Ramos (cell line): ENCODE data around the gene PRKCE.

Experiments
- in situ Hi-C: fragments of 300-500 bp; cut with MboI; formaldehyde crosslinking; loops from one replicate; pipeline ENCODE4 v1.14.3; 2022; ENCODE audit warnings: low sequenced_read_pairs; ENCODE audit not compliant: unreplicated experiment

The PRKCE gene

DNA sequence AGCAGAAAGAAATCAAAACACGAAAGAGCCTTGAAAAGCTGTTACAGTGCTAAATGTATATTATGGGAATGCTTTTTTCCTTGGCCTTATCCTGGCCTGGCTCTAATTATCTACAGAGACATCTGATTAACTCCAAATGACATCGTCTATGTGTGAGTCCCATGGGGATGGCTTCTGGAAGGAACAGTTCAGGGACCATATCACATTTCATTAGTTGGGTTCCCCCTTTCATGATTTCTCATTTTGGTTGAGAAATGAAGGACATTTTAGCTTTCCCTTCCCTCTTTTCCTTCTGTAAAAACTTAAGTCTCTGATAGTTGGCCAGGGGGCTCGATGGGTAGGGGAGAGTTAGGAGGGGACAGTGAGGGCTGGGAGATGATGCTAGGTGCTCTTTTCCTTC, 116.7 kb downstream of the PRKCE start:
- in situ Hi-C loops: no loop called here

DNA sequence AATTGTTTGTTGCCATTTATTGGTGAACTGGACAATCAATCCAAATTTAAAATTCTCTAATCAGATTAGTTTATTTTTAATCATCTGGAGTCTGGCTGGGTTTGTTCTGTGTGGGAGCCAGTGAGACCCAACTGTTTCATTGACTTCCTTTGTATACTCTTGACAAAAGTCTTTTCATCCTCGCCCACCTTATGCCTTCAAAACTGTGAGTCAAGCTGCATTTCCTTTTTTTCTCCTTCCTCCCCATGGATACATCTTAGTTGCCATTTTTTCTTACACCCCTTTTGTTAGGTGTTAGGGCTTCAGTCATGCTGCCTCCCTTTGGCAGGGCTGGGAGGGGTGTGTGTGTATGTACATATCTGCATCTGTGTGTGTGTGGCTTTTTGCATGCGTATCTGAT, 117.6 kb downstream of the PRKCE start:
- in situ Hi-C loops: no loop called here

DNA sequence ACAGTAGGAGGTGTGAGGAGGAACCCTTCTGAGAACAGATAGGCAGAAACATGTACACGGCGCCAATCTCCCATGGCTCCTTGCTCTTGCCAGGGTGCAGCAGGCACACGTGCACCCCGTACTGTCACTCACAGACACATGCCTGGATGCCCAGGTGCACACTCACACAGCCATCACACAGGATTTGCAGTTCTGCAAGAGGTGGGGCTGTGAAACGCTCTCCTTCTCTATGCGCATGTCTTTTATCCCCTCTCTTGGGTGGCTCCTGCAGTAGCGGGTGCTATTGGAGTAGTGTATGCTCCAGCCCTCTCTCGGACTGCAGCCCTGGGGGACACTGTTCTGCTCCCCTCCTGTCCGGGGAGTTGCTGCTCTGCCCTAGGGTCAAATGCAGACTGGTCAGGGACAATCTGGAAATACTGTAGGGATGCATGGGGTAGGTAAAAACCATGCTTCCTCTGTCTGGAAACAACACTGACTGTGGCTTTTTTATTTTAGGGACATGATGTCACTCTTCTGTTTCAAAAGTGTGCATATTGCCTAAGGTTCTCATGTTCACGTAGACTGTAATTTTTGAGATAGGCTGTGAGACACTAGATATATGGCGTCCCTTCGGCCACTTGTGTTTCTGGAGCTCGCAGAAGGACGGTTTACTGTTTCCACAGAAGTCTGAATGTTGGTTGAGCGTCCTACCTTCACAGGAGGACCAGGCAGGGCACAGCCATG, 118.5 kb downstream of the PRKCE start:
- in situ Hi-C loops: no loop called here

DNA sequence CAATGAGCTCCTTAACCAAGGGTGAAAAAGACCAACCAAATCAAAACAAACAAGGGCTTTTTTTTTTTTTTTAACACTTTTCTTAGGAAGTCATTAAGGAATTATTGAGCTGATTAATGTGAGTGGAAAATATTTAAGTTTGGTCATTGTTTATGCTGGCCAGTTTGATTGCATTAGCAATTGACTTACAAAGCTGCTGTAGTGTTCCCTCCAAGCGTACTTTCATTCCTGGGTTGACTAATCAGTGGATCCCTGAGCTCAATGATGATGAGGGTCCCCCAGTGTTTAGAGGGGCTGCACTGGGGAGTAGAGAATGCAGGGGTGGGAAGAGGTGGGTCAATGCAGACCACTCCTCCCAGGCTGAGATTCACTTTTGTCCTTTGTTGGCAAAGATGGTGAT, 119.3 kb downstream of the PRKCE start:
- in situ Hi-C loops: no loop called here

- in situ Hi-C loops: no loop called here
Observed at GRCh38 chr2:45771261-45771660, 119.8 kb downstream of the PRKCE start.

DNA sequence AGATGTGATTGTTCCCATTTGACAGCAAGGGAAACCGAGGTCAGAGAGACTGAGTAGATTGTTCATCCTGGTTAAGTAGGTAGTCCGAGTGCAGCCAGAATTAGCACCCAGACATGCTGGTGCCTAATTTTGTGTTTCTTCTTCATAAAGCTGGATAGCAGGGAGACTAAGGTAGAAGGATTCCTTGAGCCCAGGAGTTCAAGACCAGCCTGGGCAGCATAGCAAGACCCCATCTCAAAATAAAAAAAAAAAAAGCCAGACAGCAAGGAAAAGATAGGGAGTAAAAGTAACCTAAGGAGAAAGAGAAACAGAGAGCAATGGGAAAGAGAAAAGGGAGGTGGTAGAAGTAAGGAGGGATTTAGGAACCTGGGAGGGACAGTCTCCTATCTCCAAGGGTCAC, 120.6 kb downstream of the PRKCE start:
- in situ Hi-C loops: no loop called here

- in situ Hi-C loops: no loop called here
Observed at GRCh38 chr2:45773909-45774308, 122.4 kb downstream of the PRKCE start.

- in situ Hi-C loops: no loop called here
Observed at GRCh38 chr2:45774688-45775244, 123.3 kb downstream of the PRKCE start.

DNA sequence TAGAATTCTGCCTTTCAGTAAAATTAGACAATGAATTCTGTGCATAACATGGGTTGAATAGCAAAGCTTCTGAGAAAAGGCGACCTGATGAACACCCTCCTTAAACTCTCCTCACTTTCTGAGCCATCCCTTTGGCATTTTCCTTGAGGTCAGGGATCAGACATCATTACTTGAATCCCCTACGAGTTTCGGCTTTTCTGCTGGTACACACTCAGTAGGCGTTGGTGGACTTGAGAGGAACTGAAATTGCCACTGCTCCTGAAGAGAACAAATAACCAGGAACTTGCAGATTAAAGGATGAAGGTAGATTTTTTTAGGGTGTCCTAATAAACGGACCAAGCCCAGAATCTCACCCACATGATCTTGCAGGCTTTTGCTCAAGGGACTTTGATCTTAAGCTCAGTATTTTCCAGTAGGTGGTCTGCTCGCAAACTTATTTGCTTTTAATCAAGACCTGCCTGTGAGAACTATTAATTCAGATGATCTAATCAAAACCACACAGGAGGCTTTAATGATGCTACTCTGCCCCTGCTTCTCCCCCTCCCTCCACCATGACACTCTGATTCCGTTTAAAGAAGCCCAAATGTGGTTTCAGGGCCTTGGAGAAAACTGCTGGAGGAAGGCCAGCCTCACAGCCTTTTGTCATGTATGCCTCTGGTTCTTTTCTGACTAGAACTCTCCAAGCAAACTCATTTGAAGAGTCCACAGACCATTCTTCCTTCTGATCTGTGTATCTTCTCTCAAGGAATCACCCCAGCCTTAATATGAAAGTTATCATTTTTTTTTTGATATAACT, 124.9 kb downstream of the PRKCE start:
- in situ Hi-C loops: no loop called here

- in situ Hi-C loops: no loop called here
Observed at GRCh38 chr2:45777996-45778719, 126.7 kb downstream of the PRKCE start.

DNA sequence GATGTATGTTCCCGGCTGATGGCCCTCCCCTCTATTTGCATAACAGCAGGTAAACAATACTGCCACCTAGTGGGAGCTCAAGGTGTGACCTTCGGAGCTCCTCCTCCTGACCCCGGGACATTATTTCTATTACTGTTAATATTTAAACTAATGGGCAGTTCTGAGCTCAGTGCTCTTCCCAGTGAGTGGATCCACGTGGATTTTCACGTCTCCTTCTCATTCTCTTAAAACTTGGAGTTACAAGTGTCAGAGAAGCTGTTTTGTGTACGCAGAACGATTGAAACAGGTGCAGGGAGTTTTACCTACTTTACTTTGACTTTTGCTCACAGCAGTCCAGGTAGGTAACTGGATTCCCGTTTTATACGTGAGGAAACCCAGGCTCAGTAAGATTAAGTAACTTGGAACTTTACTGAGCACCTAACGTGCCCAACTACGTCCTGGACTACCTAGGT, 127.3 kb downstream of the PRKCE start:
- in situ Hi-C loops: no loop called here

DNA sequence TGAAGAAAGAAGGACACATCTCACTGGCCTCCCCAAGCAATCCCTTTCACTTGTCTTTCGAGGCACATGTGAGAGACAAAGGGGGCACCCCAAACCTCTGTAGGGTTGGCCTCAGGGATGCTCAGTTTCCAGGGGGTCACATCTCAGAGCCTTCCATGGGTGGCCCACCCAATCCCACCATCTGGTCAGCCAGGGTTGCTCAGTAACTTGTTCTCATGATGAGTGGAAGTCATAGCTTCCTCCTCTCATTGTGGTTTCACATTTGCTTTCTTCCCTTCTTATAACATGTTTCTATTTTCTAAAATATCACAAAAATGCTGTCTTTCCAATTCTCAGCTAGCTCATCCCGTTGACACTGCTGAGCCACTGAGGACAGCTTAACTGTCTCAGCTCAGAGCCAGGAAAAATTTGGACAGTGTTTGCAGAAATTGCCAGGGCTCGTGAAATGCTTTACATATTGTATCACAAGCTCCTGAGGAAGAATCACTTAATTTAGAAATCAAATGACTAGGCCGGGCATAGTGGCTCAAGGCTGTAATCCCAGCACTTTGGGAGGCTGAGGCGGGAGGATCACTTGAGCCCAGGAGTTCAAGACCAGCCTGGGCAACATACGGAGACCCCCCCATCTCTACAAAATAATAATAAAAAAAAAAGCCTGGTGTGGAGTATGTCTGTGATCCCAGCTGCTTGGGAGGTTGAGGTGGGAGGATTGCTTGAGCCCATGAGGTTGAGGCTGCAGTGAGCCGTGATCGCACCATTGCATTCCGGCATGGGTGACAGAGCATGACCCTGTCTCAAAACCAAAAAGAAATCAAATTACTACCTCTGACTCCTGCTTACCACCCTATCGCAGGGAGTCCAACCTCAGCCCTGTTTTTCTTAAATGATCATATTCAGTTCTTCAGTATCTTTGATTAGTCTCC, 129.3 kb downstream of the PRKCE start:
- in situ Hi-C loops: no loop called here

- in situ Hi-C loops: no loop called here
Observed at GRCh38 chr2:45781464-45781811, 130.0 kb downstream of the PRKCE start.

DNA sequence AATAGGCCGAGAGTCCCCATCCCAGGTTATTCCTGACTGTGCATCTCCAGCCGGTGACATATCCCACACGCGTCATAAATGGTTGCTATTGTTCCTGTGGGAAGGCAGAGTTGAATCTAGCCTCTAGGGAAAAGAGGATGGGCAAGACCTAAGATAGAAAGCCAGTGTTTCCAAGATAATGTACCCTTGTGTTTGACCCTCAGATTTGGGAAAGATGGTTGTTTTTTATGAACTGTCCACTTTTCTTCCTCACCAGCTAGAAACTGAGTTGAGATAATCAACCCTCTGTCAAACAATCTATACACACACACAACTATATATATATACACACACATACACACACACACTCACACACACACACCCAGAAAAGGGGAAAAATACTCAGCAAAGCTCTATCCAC, 131.0 kb downstream of the PRKCE start:
- in situ Hi-C loops: no loop called here

DNA sequence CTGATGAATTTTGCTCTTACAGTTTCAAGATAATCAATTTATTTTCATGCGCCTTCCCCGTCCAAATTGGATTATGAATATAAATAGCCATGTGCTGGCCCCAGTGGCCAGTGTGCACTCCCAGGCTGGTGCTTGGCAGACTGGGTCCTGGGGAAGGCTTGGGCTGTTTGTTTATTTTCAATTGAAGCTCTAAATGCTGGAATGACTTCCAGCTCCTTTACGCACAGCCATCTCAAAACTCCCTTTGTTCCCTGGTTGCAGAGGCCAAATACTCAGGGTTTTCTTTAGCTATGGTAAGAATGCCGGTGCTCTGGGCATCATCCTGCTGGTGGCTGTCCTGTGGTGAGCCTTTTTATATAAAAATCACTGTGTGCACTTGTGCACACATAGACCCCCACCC, 131.5 kb downstream of the PRKCE start:
- in situ Hi-C loops: no loop called here

DNA sequence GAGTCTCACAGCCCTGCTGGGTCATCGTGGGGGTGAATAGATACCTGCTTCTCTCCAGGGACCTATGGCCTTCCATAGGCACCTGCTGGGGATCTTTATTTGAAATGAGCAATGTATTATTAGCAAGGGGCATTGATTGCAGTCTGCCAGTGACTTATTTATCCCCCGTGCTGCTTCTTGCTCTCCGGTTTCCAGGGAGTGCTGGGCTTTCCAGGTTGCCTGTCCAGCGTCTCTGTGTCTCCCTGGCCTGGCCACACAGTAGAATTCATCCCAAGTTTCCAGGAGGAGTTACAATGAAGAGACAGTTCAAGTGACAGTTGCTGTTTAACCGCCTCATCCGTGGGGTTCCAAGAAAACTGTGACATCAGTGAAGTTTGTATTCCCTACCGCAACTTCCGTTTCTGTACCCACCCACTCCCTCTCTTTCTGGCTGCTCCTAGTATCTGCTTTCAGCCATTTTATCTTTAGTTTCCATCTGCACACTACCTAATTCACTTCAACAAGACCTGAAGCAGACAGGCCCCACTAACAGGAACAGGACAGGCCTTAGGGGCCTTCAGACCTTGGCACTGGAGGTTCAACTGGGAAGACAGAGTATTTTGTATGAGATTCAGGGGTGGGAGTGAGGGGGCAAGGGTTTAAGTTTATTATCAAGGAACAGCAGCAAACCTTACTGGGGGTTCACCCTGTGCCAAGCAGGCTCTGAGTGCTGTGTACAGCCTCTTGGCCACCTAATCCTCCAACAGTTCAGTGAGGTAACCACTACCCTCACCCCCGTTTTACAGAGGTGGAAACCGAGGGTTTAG, 134.8 kb downstream of the PRKCE start:
- in situ Hi-C loops: no loop called here

- in situ Hi-C loops: no loop called here
Observed at GRCh38 chr2:45786836-45787357, 135.4 kb downstream of the PRKCE start.

- in situ Hi-C loops: no loop called here
Observed at GRCh38 chr2:45788401-45788800, 136.9 kb downstream of the PRKCE start.

DNA sequence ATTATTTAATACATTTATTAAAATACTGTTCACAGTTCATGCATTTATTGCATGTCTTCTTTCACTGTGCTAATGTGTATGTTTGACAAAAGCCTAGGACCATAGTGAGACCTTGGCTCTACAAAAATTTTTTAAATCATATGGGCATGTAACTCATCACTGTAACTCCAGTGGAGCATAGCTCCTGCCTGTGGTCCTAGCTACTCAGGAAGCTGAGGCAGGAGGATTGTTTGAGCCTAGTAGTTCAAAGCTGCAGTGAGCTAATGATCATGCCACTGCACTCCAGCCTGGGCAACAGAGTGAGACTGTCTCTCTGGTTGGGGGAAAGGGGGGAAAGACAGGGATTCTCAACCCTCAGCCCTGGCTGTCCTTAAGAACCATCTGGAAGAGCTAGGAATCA, 137.8 kb downstream of the PRKCE start:
- in situ Hi-C loops: no loop called here
